Liver (tissue), 9 donors: ENCODE data around the gene IDI2. TPM values are rescaled to one million over a fixed set of nuclear protein-coding genes. Genes with fewer than 3 reads are reported as not detected.

ENCODE experiments used
- DNase-seq: peaks from one replicate; pipeline ENCODE4 v3.0.0-alpha.2; 2017; ENCODE audit warnings: low spot score
- H3K27ac ChIP-seq, 2 donors: one replicate each; pipeline ENCODE4 v1.7.0; 2013; ENCODE audit warnings: inconsistent platforms in 2 of 2, low read length in 2 of 2, control low read depth in 1 of 2, low read depth in 1 of 2, mild to moderate bottlenecking in 1 of 2
- H3K27me3 ChIP-seq, 4 donors: one replicate each; pipeline versions ENCODE4 v1.6.1 to v1.7.0; 2013; ENCODE audit warnings: low read length in 3 of 4, inconsistent platforms in 1 of 4, mild to moderate bottlenecking in 1 of 4, moderate library complexity in 1 of 4; ENCODE audit not compliant: control insufficient read depth in 4 of 4, insufficient read depth in 4 of 4
- H3K36me3 ChIP-seq, 4 donors: one replicate each; pipeline versions ENCODE4 v1.6.1 to v1.7.0; 2013; ENCODE audit warnings: low read length in 3 of 4, mild to moderate bottlenecking in 3 of 4, low read depth in 1 of 4, moderate library complexity in 1 of 4; ENCODE audit not compliant: control insufficient read depth in 4 of 4, insufficient read depth in 3 of 4
- H3K4me1 ChIP-seq, 4 donors: one replicate each; pipeline versions ENCODE4 v1.6.1 to v1.7.0; 2013; ENCODE audit warnings: low read length in 3 of 4, mild to moderate bottlenecking in 3 of 4, moderate library complexity in 1 of 4; ENCODE audit not compliant: control insufficient read depth in 4 of 4, insufficient read depth in 4 of 4
- H3K4me3 ChIP-seq, 3 donors: one replicate each; pipeline versions ENCODE4 v1.6.1 to v1.7.0; 2013; ENCODE audit warnings: low read length in 3 of 3, control low read depth in 1 of 3, low read depth in 1 of 3, mild to moderate bottlenecking in 1 of 3
- H3K9ac ChIP-seq, 2 donors: one replicate each; pipeline ENCODE4 v1.7.0; 2013; ENCODE audit warnings: low read length in 2 of 2, mild to moderate bottlenecking in 2 of 2, moderate library complexity in 2 of 2, control low read depth in 1 of 2, low read depth in 1 of 2
- H3K9me3 ChIP-seq, 4 donors: one replicate each; pipeline versions ENCODE4 v1.6.1 to v1.7.0; 2013; ENCODE audit warnings: low read length in 3 of 4; ENCODE audit not compliant: control insufficient read depth in 4 of 4
- EGR1 ChIP-seq, 2 donors: IDR thresholded peaks; 2 replicates each; pipeline ENCODE4 v1.6.1; 2016 to 2018; ENCODE audit warnings: antibody characterized with exemption in 2 of 2, low read depth in 2 of 2
- FOXA1 ChIP-seq: IDR thresholded peaks from 2 replicates; pipeline ENCODE4 v1.6.1; 2016; ENCODE audit warnings: antibody characterized with exemption
- FOXA2 ChIP-seq: IDR thresholded peaks from 2 replicates; pipeline ENCODE4 v1.6.1; 2016; ENCODE audit warnings: antibody characterized with exemption
- GABPA ChIP-seq, 2 donors: IDR thresholded peaks in 1 of 2; conservative IDR thresholded peaks in 1 of 2; 2 replicates each; pipeline ENCODE4 v1.6.1; 2016; ENCODE audit warnings: antibody characterized with exemption in 2 of 2, mild to moderate bottlenecking in 1 of 2, moderate library complexity in 1 of 2
- HNF4A ChIP-seq, 2 donors: conservative IDR thresholded peaks; 2 replicates each; pipeline ENCODE4 v1.6.1; 2016; ENCODE audit warnings: antibody characterized with exemption in 2 of 2, mild to moderate bottlenecking in 2 of 2
- HNF4G ChIP-seq: IDR thresholded peaks from 2 replicates; pipeline ENCODE4 v1.6.1; 2016; ENCODE audit warnings: antibody characterized with exemption
- JUND ChIP-seq, 2 donors: IDR thresholded peaks; 2 replicates each; pipeline ENCODE4 v1.6.1; 2016; ENCODE audit warnings: antibody characterized with exemption in 2 of 2
- MAX ChIP-seq: IDR thresholded peaks from 2 replicates; pipeline ENCODE4 v1.6.1; 2016; ENCODE audit warnings: antibody characterized with exemption
- NR2F2 ChIP-seq: IDR thresholded peaks from 2 replicates; pipeline ENCODE4 v1.6.1; 2016; ENCODE audit warnings: antibody characterized with exemption
- RAD21 ChIP-seq, 2 donors: IDR thresholded peaks; 2 replicates each; pipeline ENCODE4 v1.6.1; 2016; ENCODE audit warnings: antibody characterized with exemption in 2 of 2, mild to moderate bottlenecking in 2 of 2
- RXRA ChIP-seq, 2 donors: IDR thresholded peaks; 2 replicates each; pipeline ENCODE4 v1.6.1; 2017 to 2018; ENCODE audit warnings: antibody characterized with exemption in 2 of 2, mild to moderate bottlenecking in 1 of 2
- SP1 ChIP-seq: IDR thresholded peaks from 2 replicates; pipeline ENCODE4 v1.6.1; 2018; ENCODE audit warnings: antibody characterized with exemption, mild to moderate bottlenecking
- TAF1 ChIP-seq: conservative IDR thresholded peaks from 2 replicates; pipeline ENCODE4 v1.6.1; 2016; ENCODE audit warnings: antibody characterized with exemption, mild to moderate bottlenecking
- YY1 ChIP-seq: IDR thresholded peaks from 2 replicates; pipeline ENCODE4 v1.6.1; 2016; ENCODE audit warnings: antibody characterized with exemption, mild to moderate bottlenecking
- ZBTB33 ChIP-seq: IDR thresholded peaks from 2 replicates; pipeline ENCODE4 v1.6.1; 2016; ENCODE audit warnings: antibody characterized with exemption
- WGBS: extraction: QIAGEN DNeasy Blood & Tissue Kit; methylation state at CpG from one replicate; pipeline ENCODE4 v1.1.7; 2013; 5-methylcytosine and 5-hydroxymethylcytosine counted together
- polyA plus RNA-seq, 2 donors: library from polyadenylated mRNA; stranded (reverse) in 1 of 2; unstranded in 1 of 2; fragments of 200-250 nt in 1 of 2; fragments of >200 nt in 1 of 2; fragmentation: Nextera tagmentation in 1 of 2; extraction: Ambion mirVana in 1 of 2; gene quantifications; one replicate each; pipeline versions ENCODE4 v1.2.1 to v1.2.3, GENCODE V29; 2013 to 2015
- total RNA-seq, 2 donors: library from RNA; depleted of rRNA; stranded (reverse); fragments of >200 nt; gene quantifications; one replicate each; pipeline ENCODE4 v1.2.3, GENCODE V29; 2014
- TF ChIP-seq, protein P1 (sequence below): fragments of 150-350 bp; IDR thresholded peaks from 2 replicates; pipeline ENCODE4 v1.5.1; 2017; ENCODE audit warnings: improper control_type of control experiment, low read depth, low read length; ENCODE audit not compliant: missing input control
- TF ChIP-seq, protein P2 (sequence below): IDR thresholded peaks from 2 replicates; pipeline ENCODE4 v1.6.1; 2016; ENCODE audit warnings: antibody characterized with exemption
- TF ChIP-seq, protein P3 (sequence below): IDR thresholded peaks from 2 replicates; pipeline ENCODE4 v1.6.1; 2016; ENCODE audit warnings: antibody characterized with exemption, mild to moderate bottlenecking
- donor health status: healthy.
- donor health status: healthy.
- donor health status: healthy.
- donor health status: healthy.
- donor health status: healthy.

The IDI2 gene
- total and polyA plus RNA-seq, 4 donors = not detected

DNA sequence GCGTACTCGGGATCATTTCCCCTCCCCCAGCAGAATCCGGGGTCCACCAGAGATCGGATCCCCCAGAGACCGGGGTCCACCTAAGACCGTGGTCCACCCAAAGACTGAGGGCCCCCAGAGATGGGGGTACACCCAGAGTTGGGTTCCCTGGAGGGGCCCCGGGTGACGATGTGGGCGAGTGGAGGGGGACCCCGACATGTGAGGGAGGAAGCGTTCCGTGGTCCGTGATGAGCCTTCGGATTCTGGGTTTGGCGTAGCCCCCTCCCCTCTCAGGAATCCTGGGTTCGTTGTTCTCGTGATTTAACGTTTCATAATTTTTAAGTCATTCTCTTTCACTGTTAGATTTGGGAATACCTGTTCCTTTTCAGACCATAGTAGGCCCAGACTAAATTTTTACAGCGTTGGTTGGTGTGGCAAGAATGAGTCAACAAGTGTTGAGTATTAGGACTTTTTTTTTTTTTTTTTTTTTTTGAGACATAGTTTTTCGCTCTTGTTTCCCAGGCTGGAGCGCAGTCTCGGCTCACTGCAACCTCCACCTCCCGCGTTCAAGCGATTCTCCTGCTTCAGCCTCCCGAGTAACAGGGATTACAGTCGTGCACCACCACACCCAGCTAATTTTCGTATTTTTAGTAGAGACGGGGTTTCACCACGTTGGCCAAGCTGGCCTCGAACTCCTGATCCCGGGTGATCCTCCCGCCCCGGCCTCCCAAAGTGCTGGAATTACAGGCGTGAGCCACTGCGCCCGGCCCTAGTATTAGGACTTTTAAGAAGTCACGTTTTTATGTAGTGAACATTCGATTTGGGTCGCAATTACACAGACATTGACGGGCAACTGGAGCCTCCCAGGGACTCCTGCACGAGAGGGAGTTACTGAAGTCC, 36.8 kb downstream of the IDI2 start (continued):
- TF ChIP-seq ZBTB33 = no peak
- no peak for TF ChIP-seq HNF4G
- TF ChIP-seq JUND (IDR thresholded peaks at IDR 0.05) = no peak
- TF ChIP-seq GABPA (IDR thresholded peaks at IDR 0.05 in 1 of 2, conservative IDR thresholded peaks at IDR 0.05 in 1 of 2) = no peak

DNA sequence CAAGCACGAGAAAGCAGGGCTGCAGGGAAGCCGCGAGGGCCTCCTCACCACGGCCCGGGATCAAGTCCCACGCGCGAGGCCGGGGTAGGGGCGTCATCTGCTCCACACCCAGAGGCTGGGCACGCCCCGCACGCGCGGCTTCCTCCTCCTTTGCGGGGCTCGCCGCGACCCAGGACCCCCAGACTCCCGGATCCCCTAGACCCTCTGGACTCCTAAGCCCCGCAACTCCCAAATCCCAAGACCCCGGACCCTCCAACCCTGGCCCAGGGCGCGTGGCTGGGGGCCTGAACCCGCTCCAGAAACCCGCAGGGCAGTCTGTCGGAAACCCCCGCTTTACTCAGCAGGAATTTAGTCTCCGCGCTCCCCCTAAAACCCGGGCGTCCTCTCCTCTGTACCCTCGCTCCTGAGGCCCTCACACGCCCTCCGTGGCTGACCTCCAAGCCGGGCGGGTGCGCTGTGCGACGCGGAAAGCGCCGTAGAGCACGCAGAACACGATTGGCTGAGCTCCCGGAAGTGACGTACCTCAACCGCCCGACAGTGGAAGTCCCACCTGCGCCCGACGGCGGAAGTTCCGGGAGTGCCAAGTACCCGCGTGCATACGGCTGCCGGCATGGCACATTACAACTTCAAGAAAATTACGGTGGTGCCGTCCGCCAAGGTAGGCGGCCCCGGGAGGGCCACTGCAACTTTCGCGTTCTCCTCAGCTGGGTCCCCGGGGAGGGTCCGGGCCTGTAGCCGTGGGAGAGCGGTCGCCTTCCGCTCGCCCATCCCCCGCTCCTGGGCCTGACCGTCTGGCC, 37.6 kb downstream of the IDI2 start, which contains the start of gene GTPBP4:
Gene GTPBP4 (plus strand): TSS at position 565 of the 797 bp plus-strand sequence. CDS start 46 bp downstream, at position 611.
- peak within 1 kb of the TSS; percentile 60 to 78 for H3K27ac ChIP-seq
- peak within 1 kb of the TSS; percentile 69 to 99 (median 94) for H3K4me3 ChIP-seq

More for the DNA sequence above, 37.6 kb downstream of the IDI2 start, which contains the start of gene GTPBP4:
- peak; percentile 95 for DNase-seq
- Histone ChIP-seq H3K27me3 (no peaks in the 10 kb centered on the region), H3K9ac (peak within 1 kb of the TSS; percentile 66 to 89), H3K36me3 (peaks cover 0 to 10% (median 4%) of the 10 kb centered on the region in 4 donors), H3K9me3 (no peaks in the 10 kb centered on the region), H3K4me1 (peaks cover 7 to 26% (median 16%) of the 10 kb centered on the region in 4 donors)
- TF ChIP-seq, protein P1, sequence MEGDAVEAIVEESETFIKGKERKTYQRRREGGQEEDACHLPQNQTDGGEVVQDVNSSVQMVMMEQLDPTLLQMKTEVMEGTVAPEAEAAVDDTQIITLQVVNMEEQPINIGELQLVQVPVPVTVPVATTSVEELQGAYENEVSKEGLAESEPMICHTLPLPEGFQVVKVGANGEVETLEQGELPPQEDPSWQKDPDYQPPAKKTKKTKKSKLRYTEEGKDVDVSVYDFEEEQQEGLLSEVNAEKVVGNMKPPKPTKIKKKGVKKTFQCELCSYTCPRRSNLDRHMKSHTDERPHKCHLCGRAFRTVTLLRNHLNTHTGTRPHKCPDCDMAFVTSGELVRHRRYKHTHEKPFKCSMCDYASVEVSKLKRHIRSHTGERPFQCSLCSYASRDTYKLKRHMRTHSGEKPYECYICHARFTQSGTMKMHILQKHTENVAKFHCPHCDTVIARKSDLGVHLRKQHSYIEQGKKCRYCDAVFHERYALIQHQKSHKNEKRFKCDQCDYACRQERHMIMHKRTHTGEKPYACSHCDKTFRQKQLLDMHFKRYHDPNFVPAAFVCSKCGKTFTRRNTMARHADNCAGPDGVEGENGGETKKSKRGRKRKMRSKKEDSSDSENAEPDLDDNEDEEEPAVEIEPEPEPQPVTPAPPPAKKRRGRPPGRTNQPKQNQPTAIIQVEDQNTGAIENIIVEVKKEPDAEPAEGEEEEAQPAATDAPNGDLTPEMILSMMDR = peak; percentile 9
- TF ChIP-seq RAD21 (IDR thresholded peaks at IDR 0.05) = peak in 1 of 2 donors; percentile 64
- TF ChIP-seq, protein P2, sequence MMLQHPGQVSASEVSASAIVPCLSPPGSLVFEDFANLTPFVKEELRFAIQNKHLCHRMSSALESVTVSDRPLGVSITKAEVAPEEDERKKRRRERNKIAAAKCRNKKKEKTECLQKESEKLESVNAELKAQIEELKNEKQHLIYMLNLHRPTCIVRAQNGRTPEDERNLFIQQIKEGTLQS = no peak
- no peak for TF ChIP-seq EGR1 (IDR thresholded peaks at IDR 0.05; ENCODE audit: low read depth in 2 of 2)
- TF ChIP-seq FOXA1 = no peak
- TF ChIP-seq TAF1 = no peak
- peak; percentile 69 for TF ChIP-seq YY1
- peak; percentile 48 for TF ChIP-seq ZBTB33
- no peak for TF ChIP-seq HNF4G
- TF ChIP-seq, protein P3, sequence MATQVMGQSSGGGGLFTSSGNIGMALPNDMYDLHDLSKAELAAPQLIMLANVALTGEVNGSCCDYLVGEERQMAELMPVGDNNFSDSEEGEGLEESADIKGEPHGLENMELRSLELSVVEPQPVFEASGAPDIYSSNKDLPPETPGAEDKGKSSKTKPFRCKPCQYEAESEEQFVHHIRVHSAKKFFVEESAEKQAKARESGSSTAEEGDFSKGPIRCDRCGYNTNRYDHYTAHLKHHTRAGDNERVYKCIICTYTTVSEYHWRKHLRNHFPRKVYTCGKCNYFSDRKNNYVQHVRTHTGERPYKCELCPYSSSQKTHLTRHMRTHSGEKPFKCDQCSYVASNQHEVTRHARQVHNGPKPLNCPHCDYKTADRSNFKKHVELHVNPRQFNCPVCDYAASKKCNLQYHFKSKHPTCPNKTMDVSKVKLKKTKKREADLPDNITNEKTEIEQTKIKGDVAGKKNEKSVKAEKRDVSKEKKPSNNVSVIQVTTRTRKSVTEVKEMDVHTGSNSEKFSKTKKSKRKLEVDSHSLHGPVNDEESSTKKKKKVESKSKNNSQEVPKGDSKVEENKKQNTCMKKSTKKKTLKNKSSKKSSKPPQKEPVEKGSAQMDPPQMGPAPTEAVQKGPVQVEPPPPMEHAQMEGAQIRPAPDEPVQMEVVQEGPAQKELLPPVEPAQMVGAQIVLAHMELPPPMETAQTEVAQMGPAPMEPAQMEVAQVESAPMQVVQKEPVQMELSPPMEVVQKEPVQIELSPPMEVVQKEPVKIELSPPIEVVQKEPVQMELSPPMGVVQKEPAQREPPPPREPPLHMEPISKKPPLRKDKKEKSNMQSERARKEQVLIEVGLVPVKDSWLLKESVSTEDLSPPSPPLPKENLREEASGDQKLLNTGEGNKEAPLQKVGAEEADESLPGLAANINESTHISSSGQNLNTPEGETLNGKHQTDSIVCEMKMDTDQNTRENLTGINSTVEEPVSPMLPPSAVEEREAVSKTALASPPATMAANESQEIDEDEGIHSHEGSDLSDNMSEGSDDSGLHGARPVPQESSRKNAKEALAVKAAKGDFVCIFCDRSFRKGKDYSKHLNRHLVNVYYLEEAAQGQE = peak; percentile 50
- TF ChIP-seq NR2F2 = peak; percentile 22
- peak; percentile 22 to 42 for TF ChIP-seq RXRA (IDR thresholded peaks at IDR 0.05)
- TF ChIP-seq GABPA (IDR thresholded peaks at IDR 0.05 in 1 of 2, conservative IDR thresholded peaks at IDR 0.05 in 1 of 2) = peak; percentile 89 to 99
- TF ChIP-seq JUND (IDR thresholded peaks at IDR 0.05) = no peak
- peak; percentile 95 for TF ChIP-seq MAX
- no peak for TF ChIP-seq FOXA2
- TF ChIP-seq SP1 = peak; percentile 41
- no peak for TF ChIP-seq HNF4A (conservative IDR thresholded peaks at IDR 0.05)
- WGBS = under 1% methylated on average over 74 of the region's 74 CpGs
